Stimulated activated CD4-positive, alpha-beta T cell treated with anti-CD3 and anti-CD28 coated beads, Interleukin-1b, Interleukin-23, amount 100 ng/mL, for 4 hours (primary cell): ENCODE measurements around the gene NUP62.
"Not testable (repeated sequence)": the region's sequence is repeated elsewhere in the genome, so short reads cannot be mapped to it uniquely, and the experiment has no call there.

Source experiments
- DNase-seq, 2 donors: peaks; one replicate each; pipeline ENCODE4 v3.0.0-alpha.2; 2020; ENCODE audit warnings: low read depth in 2 of 2

Gene NUP62

GRCh38 chr19:49929121-49929610, at the start of gene NUP62, which contains the start of gene ATF5:
NUP62 (minus strand) TSS chr19:49929504; CDS start chr19:49909807, 19,697 bp downstream.
ATF5 (plus strand) TSS chr19:49929205; CDS start chr19:49930851, 1,646 bp downstream.
- DNase-seq: peak; percentile 94 to 96

DNA sequence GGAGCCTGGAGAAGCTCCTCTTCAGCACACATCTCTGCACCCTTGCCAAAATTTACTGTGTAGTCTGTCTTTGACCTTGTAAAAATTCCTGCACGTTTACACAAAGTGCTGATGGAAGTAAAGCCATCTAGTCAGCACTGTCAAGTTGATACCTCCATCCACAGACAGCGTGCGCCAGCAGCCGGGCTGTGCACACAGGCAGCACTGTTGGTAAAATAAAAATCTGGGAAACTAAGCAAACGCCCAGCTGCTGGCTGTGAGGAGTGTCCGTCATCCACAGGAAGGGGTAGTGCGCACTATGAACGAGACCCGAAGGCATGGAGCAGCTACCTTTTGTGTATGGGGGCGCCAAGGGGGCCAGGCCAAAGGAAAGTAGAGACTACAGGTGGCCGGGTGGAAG, 49.0 kb upstream of the NUP62 start:
- no peak for DNase-seq

GRCh38 chr19:49977881-49978280, 48.6 kb upstream of the NUP62 start:
- DNase-seq: no peak

- no peak for DNase-seq
Observed at GRCh38 chr19:49977076-49977475, 47.8 kb upstream of the NUP62 start.

DNA sequence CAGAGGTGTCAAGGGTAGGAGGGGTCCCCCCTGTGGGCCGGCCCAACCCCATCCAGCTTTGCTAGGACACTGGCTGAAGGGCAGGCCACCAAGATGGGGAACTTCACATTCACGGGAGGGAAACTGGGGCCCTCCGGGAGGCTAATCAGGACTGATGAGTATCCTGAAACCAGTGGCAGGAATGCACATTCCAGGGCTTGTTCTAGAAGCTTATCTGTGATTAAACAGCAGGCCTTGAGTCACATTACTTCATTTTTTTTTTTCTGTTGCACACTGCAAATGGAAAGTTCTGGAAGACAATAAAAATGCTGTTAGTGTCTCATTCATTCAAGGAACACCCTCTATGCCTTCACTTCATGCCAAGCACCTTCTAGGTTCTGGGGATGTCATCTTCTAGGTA, 47.2 kb upstream of the NUP62 start:
- DNase-seq: no peak

- DNase-seq: no peak
Observed at GRCh38 chr19:49975051-49975450, 45.7 kb upstream of the NUP62 start.

GRCh38 chr19:49973987-49974386, 44.7 kb upstream of the NUP62 start:
- no peak for DNase-seq

DNA sequence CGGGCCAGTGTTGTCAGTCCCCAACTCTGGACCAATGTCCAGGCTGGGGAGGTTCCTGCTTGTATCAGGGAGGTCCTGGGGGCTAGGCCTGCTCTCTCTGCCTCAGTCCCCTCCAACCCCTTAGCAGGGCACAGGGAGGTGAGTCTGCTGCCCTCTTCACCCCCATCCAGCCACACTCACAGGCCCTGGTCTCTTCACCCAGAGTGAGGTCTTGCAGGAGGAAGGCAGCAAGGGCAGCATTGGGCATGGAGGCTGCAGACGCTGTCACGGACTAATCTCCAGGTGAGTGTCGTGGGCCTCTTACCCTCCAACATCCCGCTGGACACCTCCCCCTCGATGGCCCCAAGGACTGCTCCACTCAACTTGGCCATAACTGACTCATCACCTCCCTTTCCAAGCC, 43.5 kb upstream of the NUP62 start:
- no peak for DNase-seq

GRCh38 chr19:49971991-49972411, 42.7 kb upstream of the NUP62 start:
- DNase-seq: no peak

DNA sequence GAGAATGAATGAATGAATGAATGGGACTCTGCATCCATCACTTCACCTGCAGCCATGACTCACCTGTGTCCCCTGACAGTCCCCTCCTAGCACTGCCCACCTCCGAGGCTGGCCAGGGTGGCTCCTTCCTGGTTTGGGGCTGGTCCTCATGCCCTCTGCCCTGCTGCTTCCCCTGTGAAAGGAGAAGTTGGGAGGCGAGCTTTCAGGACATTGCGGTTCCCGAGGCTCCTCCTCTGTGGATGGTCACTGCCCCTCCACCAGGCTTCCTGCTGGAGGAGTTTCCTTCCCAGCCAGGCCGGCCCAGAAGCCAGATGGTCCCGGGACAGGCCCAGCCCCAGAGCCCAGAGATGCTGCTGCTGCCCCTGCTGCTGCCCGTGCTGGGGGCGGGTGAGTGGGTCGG, 40.1 kb upstream of the NUP62 start:
- not testable (repeated sequence) for DNase-seq

- DNase-seq: no peak
Observed at GRCh38 chr19:49968279-49968922, 39.1 kb upstream of the NUP62 start.

GRCh38 chr19:49960980-49961379, 31.7 kb upstream of the NUP62 start, which contains the start of gene SIGLEC11:
SIGLEC11 (minus strand) TSS chr19:49961172; CDS start chr19:49961081, 91 bp downstream.
- not testable (repeated sequence) for DNase-seq

DNA sequence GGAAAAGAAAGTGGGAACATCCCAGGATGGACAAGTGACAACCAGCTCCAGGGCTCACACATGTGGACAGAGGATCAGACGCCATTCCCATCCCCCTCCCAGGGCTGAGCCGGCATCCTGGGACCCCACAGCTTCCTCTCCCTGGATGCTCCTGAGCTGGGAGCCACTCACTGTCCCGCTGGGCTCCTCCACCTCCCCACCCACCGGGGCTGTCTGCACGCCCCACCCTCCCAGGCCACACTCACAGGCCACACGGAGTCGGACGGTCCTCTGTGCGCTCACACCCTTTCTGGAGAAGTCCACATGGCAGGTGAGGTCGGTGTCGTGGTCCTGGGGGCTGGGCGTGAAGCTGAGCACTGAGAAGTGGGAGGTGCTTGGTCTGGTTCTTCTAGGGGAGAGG, 30.6 kb upstream of the NUP62 start:
- DNase-seq: not testable (repeated sequence)

DNA sequence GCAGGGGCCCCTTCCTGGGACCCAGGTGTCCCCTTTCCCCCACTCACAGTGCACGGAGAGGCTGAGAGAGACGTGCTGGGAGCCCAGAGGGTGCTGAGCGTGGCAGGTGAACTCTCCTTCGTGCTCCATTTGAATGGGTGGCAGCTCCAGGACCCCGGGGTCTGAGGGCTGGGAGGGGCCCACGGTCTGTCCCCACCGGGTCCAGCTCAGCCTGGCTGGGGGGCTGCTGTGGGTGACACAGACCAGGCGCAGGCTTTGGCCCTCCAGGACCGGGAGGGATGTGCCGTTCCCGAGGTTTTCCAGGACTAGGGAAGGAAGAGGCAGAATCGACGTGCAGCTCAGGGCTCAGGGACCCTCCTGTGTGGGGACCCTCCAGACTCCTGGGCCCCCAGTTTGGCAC, 29.3 kb upstream of the NUP62 start:
- DNase-seq: not testable (repeated sequence)

DNA sequence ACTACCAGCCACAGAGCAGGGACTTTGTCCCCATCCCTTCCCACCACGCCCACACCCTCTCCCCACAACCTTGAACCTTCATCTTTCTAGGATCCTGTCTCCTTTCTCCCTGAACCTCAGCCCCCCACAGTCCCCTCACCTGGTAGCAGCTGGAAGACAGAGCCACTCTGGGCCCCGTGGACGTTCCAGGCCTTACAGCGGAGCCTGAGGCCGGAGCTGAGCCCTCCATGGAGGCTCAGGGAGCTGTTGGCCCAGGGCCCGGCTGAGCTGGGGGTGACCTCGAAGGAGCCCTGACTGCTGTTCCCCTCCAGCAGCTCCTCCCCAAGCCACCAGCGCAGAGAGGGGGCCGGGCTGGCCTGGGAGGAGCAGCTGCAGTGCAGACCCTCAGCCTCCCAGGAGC, 28.8 kb upstream of the NUP62 start:
- not testable (repeated sequence) for DNase-seq

GRCh38 chr19:49957262-49957915, 28.1 kb upstream of the NUP62 start:
- no peak for DNase-seq

- no peak for DNase-seq
Observed at GRCh38 chr19:49956115-49956495, 26.8 kb upstream of the NUP62 start.

GRCh38 chr19:49954933-49955332, 25.6 kb upstream of the NUP62 start:
- no peak for DNase-seq

DNA sequence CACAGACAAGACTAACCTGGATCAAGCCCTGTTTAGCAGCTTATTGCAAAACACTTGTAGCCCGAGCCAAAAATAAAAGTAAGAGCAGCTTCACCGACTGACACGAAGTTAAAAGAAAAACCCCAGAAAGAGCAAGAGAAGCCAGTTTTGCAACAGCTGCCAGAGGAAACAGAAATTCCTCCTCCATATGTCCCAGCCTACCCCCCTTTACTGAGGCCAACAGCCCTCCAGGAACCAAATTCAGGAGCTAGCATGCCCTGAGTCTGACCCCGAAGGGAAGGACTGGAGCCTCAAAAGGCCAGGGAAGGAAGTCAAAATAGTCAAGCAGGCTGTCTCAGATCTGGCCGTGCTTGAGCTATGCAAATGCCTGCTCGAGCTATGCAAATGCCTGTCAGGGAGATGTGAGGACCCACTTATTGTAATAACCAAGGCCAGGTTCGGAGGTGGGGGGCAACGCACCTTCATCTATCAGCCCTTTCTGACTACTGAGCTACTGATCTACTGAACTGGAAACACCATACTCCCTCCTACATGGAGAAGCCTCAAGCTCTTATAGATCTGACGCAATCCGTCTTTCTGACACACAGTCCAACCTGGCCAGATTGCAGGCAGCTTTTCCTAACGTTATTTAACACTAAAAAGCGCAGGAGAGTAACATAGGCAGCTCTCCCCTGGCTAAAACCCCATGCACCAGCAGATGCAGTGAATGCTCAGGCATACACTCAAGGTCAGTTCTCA, 25.0 kb upstream of the NUP62 start:
- no peak for DNase-seq

- DNase-seq: no peak
Observed at GRCh38 chr19:49953416-49953815, 24.1 kb upstream of the NUP62 start.

GRCh38 chr19:49952906-49953305, 23.6 kb upstream of the NUP62 start:
- DNase-seq: no peak

- DNase-seq: no peak
Observed at GRCh38 chr19:49952479-49952836, 23.2 kb upstream of the NUP62 start.
